ENCODE results near the gene LRRC4.

The LRRC4 gene

DNA sequence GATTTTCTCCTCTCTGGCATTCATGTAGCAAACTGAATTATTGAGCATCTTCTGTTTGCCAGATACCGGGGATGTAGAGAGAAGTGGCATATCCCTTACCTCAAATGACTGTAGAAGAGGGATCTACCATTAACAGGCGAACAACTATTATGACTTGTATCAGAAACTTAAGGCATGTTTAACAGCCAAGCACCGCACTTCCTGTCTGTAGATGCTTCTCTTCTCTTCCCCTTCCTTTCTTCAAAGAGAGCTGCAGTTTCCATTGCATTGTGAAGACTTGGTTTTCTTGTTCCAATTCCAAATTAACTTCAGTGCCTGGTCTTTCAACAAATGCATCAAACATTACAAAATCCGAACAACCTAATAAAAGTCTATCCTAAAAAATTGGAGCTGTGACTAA, 49.3 kb downstream of the LRRC4 start:
- in situ Hi-C loops (cut with MboI; ENCODE audit: low sequenced_read_pairs): no loop called here

DNA sequence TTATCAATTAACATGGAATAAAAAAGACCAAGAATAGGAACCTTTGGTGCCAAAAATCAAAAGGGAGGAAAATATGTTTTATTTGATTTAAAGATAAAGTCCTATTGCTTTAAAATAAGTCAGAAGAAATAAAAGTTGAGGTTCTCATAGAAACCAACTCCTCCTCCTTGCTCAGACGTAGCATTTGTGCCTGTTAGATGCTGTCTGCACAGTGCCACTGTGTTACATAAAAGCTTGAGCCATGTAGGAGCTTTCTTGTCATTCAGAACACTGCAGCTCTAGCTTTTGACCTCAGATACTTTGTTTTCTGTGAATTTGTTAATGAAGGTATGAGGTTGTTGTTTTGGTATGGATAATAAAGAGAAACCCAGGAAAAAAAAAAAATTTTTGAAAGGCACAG, 50.3 kb downstream of the LRRC4 start:
- in situ Hi-C loops (cut with MboI; ENCODE audit: low sequenced_read_pairs): no loop called here

DNA sequence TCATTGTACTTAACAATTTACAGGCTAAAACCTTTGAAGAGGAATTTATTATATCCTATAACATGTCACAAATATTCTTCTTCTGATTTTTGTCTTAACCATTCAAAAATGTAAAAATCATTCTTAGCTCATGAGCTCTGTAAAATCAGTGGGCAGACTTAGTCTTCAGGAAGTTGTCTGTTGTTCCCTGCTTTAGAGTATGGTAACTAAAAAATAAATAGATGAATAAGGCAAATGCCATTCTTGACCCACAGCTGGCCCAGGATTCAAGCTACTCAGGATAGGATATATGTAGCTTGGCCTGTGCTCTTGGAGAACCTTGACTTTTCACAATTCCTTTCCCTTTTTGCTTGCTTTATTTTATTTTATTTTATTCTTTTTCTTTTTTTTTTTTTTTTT, 51.5 kb downstream of the LRRC4 start:
- in situ Hi-C loops (cut with MboI; ENCODE audit: low sequenced_read_pairs): no loop called here

GRCh38 chr7:127979113-127979727, 52.0 kb downstream of the LRRC4 start:
- in situ Hi-C loops (cut with MboI; ENCODE audit: low sequenced_read_pairs): no loop called here

- in situ Hi-C loops (cut with MboI; ENCODE audit: low sequenced_read_pairs): no loop called here
These were observed 52.8 kb downstream of the LRRC4 start for GRCh38 chr7:127978421-127978820.

Measured in HL-60/S4 (cell line).